Type B pancreatic cell (in vitro differentiated cells): ENCODE data around the gene DHRS4L2. TPM values are rescaled to one million over a fixed set of nuclear protein-coding genes. Genes with fewer than 3 reads are reported as not detected.

Experiments used
- DNase-seq: peaks from one replicate; pipeline ENCODE4 v3.0.0; 2021; ENCODE audit warnings: mixed read lengths; ENCODE audit not compliant: unreplicated experiment; ENCODE audit errors: extremely low spot score
- H3K27ac Mint-ChIP-seq: 2 replicates; pipeline ENCODE4 v1.8.0; 2021; ENCODE audit warnings: mild to moderate bottlenecking, mixed read lengths
- H3K27me3 Mint-ChIP-seq: 2 replicates; pipeline ENCODE4 v1.8.0; 2021; ENCODE audit warnings: mixed read lengths
- H3K36me3 Mint-ChIP-seq: 2 replicates; pipeline ENCODE4 v1.8.0; 2021; ENCODE audit warnings: mixed read lengths
- H3K4me1 Mint-ChIP-seq: one replicate; pipeline ENCODE4 v1.8.0; 2021; ENCODE audit warnings: mixed read lengths; ENCODE audit not compliant: unreplicated experiment
- H3K4me3 Mint-ChIP-seq: 2 replicates; pipeline ENCODE4 v1.8.0; 2021; ENCODE audit warnings: mild to moderate bottlenecking, mixed read lengths
- H3K9me3 Mint-ChIP-seq: 2 replicates; pipeline ENCODE4 v1.8.0; 2021; ENCODE audit warnings: mixed read lengths
- total RNA-seq: library from RNA; stranded (reverse); gene quantifications from 2 replicates; pipeline ENCODE4 v1.2.1, GENCODE V29; 2021; ENCODE audit warnings: low replicate concordance
- TF ChIP-seq, protein P1 (sequence below): fragments of 200-600 bp; sonication (generic); conservative IDR thresholded peaks from 2 replicates; pipeline ENCODE4 v1.5.0; 2021; ENCODE audit warnings: antibody characterized with exemption, mild to moderate bottlenecking

DHRS4L2 gene
- total RNA-seq, 1 donor from 2014 or later, result 18.0 TPM

DNA sequence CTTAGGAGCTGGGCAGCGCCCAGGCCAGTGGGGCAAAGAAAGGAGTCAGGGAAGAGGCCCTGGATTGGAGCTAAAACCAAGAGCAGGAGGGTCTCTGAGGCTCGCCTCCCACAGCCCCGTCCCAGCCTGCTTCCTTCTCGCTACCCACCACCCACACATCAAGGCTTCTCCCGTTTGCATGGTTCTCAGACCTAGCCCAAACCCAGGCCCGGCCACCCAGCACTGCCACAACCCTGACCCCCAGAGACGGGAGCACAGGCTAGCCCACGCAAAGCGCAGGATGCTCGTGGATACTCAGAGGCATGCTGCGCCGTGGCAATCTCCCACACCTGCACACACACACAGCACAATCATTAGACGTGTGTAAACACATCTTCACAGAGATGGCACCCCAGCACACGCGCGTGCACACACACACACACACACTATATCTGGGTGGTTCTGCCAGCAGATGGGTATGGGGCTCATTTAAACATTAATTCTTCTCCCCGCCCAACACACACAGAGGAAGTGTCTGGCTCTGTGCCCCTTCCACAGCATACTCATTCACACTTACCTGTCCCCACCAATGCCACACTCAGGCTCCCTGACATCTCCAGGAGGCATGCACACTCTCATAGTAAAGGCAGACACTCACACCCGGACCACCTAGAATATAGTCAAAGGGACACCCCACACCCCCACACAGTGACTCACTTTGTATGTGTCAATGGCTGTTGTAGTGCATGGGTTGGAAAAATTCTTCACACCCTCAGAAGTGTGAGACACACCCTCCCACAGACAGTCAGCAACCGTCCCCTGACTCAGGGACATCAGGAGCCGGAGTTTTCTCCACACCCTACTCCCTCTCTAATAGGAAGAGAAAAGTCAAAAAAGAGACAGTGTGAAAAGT is 64.2 kb downstream of the DHRS4L2 start:
- peaks cover 51% of the 10 kb centered on the region for H3K27me3 Mint-ChIP-seq
- peaks cover 13% of the 10 kb centered on the region for H3K4me1 Mint-ChIP-seq
- H3K27ac Mint-ChIP-seq, result no peak overlapping the region
- H3K36me3 Mint-ChIP-seq, result no peaks in the 10 kb centered on the region
- DNase-seq, result no peak
- TF ChIP-seq, protein P1, sequence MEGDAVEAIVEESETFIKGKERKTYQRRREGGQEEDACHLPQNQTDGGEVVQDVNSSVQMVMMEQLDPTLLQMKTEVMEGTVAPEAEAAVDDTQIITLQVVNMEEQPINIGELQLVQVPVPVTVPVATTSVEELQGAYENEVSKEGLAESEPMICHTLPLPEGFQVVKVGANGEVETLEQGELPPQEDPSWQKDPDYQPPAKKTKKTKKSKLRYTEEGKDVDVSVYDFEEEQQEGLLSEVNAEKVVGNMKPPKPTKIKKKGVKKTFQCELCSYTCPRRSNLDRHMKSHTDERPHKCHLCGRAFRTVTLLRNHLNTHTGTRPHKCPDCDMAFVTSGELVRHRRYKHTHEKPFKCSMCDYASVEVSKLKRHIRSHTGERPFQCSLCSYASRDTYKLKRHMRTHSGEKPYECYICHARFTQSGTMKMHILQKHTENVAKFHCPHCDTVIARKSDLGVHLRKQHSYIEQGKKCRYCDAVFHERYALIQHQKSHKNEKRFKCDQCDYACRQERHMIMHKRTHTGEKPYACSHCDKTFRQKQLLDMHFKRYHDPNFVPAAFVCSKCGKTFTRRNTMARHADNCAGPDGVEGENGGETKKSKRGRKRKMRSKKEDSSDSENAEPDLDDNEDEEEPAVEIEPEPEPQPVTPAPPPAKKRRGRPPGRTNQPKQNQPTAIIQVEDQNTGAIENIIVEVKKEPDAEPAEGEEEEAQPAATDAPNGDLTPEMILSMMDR, result no peak
- peak overlapping the region; percentile 84 for H3K4me3 Mint-ChIP-seq
- no peaks in the 10 kb centered on the region for H3K9me3 Mint-ChIP-seq

DNA sequence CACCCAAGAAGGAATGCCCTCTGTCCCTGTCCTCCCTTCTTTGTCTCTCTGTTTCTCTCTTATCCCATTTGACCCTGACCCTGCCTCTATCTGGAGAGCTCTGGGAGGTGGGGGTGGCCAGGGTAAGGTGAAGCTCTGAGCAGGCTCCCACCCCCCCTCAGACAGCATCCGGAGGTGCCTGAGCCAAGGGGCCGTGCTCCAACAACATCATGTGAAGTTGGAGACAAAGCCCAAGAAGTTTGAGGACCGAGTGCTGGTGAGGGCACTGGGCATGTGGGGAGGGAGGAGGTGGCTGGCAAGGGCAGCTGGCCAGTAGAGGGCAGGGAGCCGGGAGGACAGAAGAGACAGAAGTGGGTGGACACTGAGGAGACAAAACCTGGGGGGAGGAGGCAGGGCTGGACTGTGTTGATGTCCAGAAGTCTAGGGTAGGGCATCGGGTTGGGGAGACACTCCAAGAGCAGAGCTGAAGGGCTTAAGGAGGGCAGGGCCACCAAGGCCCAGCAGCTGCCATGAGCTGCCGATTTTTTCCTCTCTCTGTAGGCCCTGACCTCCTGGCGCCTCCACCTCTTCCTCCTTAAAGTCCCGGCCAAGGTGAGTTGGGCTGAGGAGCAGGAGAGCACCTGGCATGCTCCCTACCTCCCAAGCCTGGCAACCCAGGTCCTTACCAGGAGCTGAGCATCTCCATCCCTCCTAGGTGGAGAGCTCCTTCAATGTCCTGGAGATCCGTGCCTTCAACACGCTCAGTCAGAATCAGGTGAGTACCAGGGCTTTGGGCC is 65.0 kb downstream of the DHRS4L2 start:
- Mint-ChIP-seq H3K36me3 (no peaks in the 10 kb centered on the region), H3K27ac (no peak overlapping the region), H3K4me3 (peak overlapping the region; percentile 84), H3K9me3 (no peaks in the 10 kb centered on the region), H3K4me1 (peaks cover 18% of the 10 kb centered on the region), H3K27me3 (peaks cover 46% of the 10 kb centered on the region)
- DNase-seq, result no peak
- TF ChIP-seq, protein P1, result no peak

GRCh38 chr14:24054324-24054641 is 65.6 kb downstream of the DHRS4L2 start:
- Mint-ChIP-seq H3K27ac (no peak overlapping the region), H3K9me3 (no peaks in the 10 kb centered on the region), H3K36me3 (no peaks in the 10 kb centered on the region), H3K4me1 (peaks cover 18% of the 10 kb centered on the region), H3K4me3 (no peak overlapping the region), H3K27me3 (peaks cover 41% of the 10 kb centered on the region)
- no peak for DNase-seq
- TF ChIP-seq, protein P1, result no peak

DNA sequence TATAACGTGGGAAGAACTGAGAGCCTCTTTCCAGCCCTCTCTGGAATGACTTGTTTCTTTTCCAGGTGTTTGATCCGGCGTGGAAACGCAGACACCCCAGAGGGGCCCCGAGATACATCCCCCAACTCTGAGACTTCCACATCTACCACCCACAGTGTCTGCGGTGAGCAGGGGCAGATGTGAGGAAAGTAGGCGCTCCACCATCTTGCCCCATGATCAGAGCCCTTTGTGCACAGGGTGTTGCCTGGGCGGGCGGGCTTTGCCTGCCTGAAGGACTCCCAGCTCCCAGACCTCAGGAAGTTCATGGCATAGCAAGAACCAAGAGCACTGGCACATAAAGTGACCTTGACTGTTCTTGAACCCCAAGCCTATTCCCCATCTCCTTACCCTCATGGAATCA is 65.9 kb downstream of the DHRS4L2 start:
- Mint-ChIP-seq H3K4me1 (peaks cover 18% of the 10 kb centered on the region), H3K9me3 (no peaks in the 10 kb centered on the region), H3K27ac (no peak overlapping the region), H3K36me3 (no peaks in the 10 kb centered on the region), H3K4me3 (no peak overlapping the region), H3K27me3 (peaks cover 37% of the 10 kb centered on the region)
- DNase-seq, result no peak
- TF ChIP-seq, protein P1, result no peak

Other genes starting within 250 kb of the DHRS4L2 start
- gene DHRS4, start 35.2 kb upstream of the DHRS4L2 start, total RNA-seq, result 18.8 and 19.7 TPM in 2 replicates
- 2.5 and 2.8 TPM in 2 replicates for gene CARMIL3, start 63.1 kb downstream of the DHRS4L2 start, total RNA-seq
- not detected in 2 replicates for gene CPNE6, start 82.6 kb downstream of the DHRS4L2 start, total RNA-seq
- gene PCK2, start 105.4 kb downstream of the DHRS4L2 start, total RNA-seq, result 35.0 and 40.9 TPM in 2 replicates
- gene DCAF11, start 125.8 kb downstream of the DHRS4L2 start, total RNA-seq, result 65.0 and 78.3 TPM in 2 replicates
- gene NRL, start 126.0 kb downstream of the DHRS4L2 start, total RNA-seq, result 1.3 and 1.8 TPM in 2 replicates
- gene FITM1, start 141.7 kb downstream of the DHRS4L2 start, total RNA-seq, result 0.26 and 0.53 TPM in 2 replicates
- gene PSME1, start 147.3 kb downstream of the DHRS4L2 start, total RNA-seq, result 142 and 177 TPM in 2 replicates
- 16.2 and 25.9 TPM in 2 replicates for gene EMC9, start 152.7 kb downstream of the DHRS4L2 start, total RNA-seq
- gene PSME2, start 157.7 kb downstream of the DHRS4L2 start, total RNA-seq, result 134 and 155 TPM in 2 replicates
- gene RNF31, start 158.6 kb downstream of the DHRS4L2 start, total RNA-seq, result 68.6 and 78.4 TPM in 2 replicates
- gene IRF9, start 172.3 kb downstream of the DHRS4L2 start, total RNA-seq, result 60.0 and 63.4 TPM in 2 replicates
- 84.2 and 221 TPM in 2 replicates for gene REC8, start 183.2 kb downstream of the DHRS4L2 start, total RNA-seq
- 49.0 and 67.1 TPM in 2 replicates for gene IPO4, start 199.9 kb downstream of the DHRS4L2 start, total RNA-seq
- gene TM9SF1, start 206.5 kb downstream of the DHRS4L2 start, total RNA-seq, result 50.5 and 60.7 TPM in 2 replicates
- 0.48 and 0.53 TPM in 2 replicates for gene TSSK4, start 216.8 kb downstream of the DHRS4L2 start, total RNA-seq
- gene CHMP4A, start 224.6 kb downstream of the DHRS4L2 start, total RNA-seq, result 44.3 and 47.3 TPM in 2 replicates
- 16.9 and 22.6 TPM in 2 replicates for gene MDP1, start 227.1 kb downstream of the DHRS4L2 start, total RNA-seq
- gene NEDD8, start 243.4 kb downstream of the DHRS4L2 start, total RNA-seq, result 158 and 161 TPM in 2 replicates
- gene GMPR2, start 244.0 kb downstream of the DHRS4L2 start, total RNA-seq, result 53.6 and 66.6 TPM in 2 replicates